K562 (cell line): ENCODE measurements around the gene TAS1R3. TPM values are rescaled to one million over a fixed set of nuclear protein-coding genes. Genes with fewer than 3 reads are reported as not detected.

Source experiments
- ARNT ChIP-seq, 2 experiments: fragments of 450-650 bp; IDR thresholded peaks; 2 replicates each; pipeline ENCODE4 v1.6.1; 2016; ENCODE audit warnings: mild to moderate bottlenecking in 1 of 2
- CCNT2 ChIP-seq: IDR thresholded peaks from 2 replicates; pipeline ENCODE4 v1.6.1; 2011; ENCODE audit warnings: borderline replicate concordance, low read depth, mild to moderate bottlenecking, moderate library complexity, mixed read lengths, low read length; ENCODE audit not compliant: insufficient read length; ENCODE audit errors: extremely low read depth
- GABPB1 ChIP-seq: sonication (generic); formaldehyde crosslinking; IDR thresholded peaks from 2 replicates; pipeline ENCODE4 v1.8.0; 2022; ENCODE audit warnings: mild to moderate bottlenecking, missing genetic modification reagents
- HMGN3 ChIP-seq: IDR thresholded peaks from 2 replicates; pipeline ENCODE4 v1.6.1; 2011; ENCODE audit warnings: borderline replicate concordance, low read depth, mild to moderate bottlenecking, mixed read lengths, low read length; ENCODE audit not compliant: insufficient read length; ENCODE audit errors: extremely low read depth
- MAZ ChIP-seq, 2 experiments: fragments of 450-650 bp in 1 of 2; sonication (generic) in 1 of 2; formaldehyde crosslinking; IDR thresholded peaks in 1 of 2; conservative IDR thresholded peaks in 1 of 2; 2 replicates each; pipeline versions ENCODE4 v1.4.0 to v1.5.0; 2020; ENCODE audit warnings: mild to moderate bottlenecking in 1 of 2, missing genetic modification reagents in 1 of 2
- MTA3 ChIP-seq: fragments of 450-650 bp; formaldehyde crosslinking; IDR thresholded peaks from 2 replicates; pipeline ENCODE4 v1.6.1; 2017; ENCODE audit warnings: mild to moderate bottlenecking, borderline replicate concordance
- NRF1 ChIP-seq, 2 experiments: fragments of 450-650 bp; IDR thresholded peaks in 1 of 2; conservative IDR thresholded peaks in 1 of 2; 2 replicates each; pipeline ENCODE4 v1.6.1; 2014; ENCODE audit warnings: mild to moderate bottlenecking in 2 of 2
- PML ChIP-seq: IDR thresholded peaks from 2 replicates; pipeline ENCODE4 v1.6.1; 2012; ENCODE audit warnings: low read length, inconsistent platforms
- RAD51 ChIP-seq: fragments of 450-650 bp; IDR thresholded peaks from 2 replicates; pipeline ENCODE4 v1.7.1; 2016; ENCODE audit warnings: low read depth, mild to moderate bottlenecking, borderline replicate concordance
- SMARCA4 ChIP-seq: fragments of 450-650 bp; IDR thresholded peaks from 2 replicates; pipeline ENCODE4 v1.6.1; 2016
- TAF1 ChIP-seq: IDR thresholded peaks from 2 replicates; pipeline ENCODE4 v1.6.1; 2011; ENCODE audit warnings: mild to moderate bottlenecking, low read length, moderate library complexity; ENCODE audit not compliant: insufficient read depth, control insufficient read depth, severe bottlenecking; ENCODE audit errors: extremely low read depth
- TOE1 ChIP-seq, 2 experiments: fragments of 450-650 bp in 1 of 2; sonication (generic) in 1 of 2; formaldehyde crosslinking in 1 of 2; IDR thresholded peaks; 2 replicates each; pipeline versions ENCODE4 v1.7.1 to v1.8.0; 2016 to 2022; ENCODE audit warnings: borderline replicate concordance in 2 of 2, mild to moderate bottlenecking in 2 of 2, antibody characterized with exemption in 1 of 2, inconsistent platforms in 1 of 2, low read depth in 1 of 2, missing genetic modification reagents in 1 of 2, moderate library complexity in 1 of 2
- ZBTB7A ChIP-seq: IDR thresholded peaks from 2 replicates; pipeline ENCODE4 v1.6.1; 2011; ENCODE audit warnings: low read depth, mild to moderate bottlenecking, low read length, moderate library complexity, borderline replicate concordance; ENCODE audit not compliant: control insufficient read depth
- ZKSCAN8 ChIP-seq: fragments of 200-800 bp; sonication (Bioruptor generic); IDR thresholded peaks from 2 replicates; pipeline ENCODE4 v1.6.1; 2016; ENCODE audit warnings: missing genetic modification characterization, missing compliant biosample characterization
- ZNF12 ChIP-seq: sonication (generic); formaldehyde crosslinking; IDR thresholded peaks from 2 replicates; pipeline ENCODE4 v1.4.0; 2020; ENCODE audit warnings: mild to moderate bottlenecking, missing genetic modification reagents
- ZNF766 ChIP-seq: fragments of 200-800 bp; sonication (Bioruptor generic); conservative IDR thresholded peaks from 2 replicates; pipeline ENCODE4 v1.6.1; 2016; ENCODE audit warnings: missing genetic modification characterization, missing compliant biosample characterization
- polyA plus RNA-seq, 8 experiments: library from polyadenylated mRNA; depleted of rRNA in 4 of 8; stranded (reverse) in 5 of 8; unstranded in 3 of 8; fragments of >200 nt; fragmentation: Nextera tagmentation in 2 of 8; fragmentation: Illumina TruSeq in 1 of 8; extraction: Ambion mirVana in 2 of 8; extraction: Trizol in 1 of 8; gene quantifications; 2 replicates each; pipeline versions ENCODE4 v1.2.1 to v1.2.3, GENCODE V29; 2011 to 2014; ENCODE audit warnings: inconsistent platforms in 1 of 8, missing spikeins in 1 of 8
- total RNA-seq, 7 experiments: library from RNA; depleted of rRNA in 6 of 7; stranded (reverse); fragments of >200 nt in 6 of 7; fragmentation: Illumina TruSeq in 2 of 7; extraction: Trizol in 2 of 7; gene quantifications; 2 replicates each; pipeline versions ENCODE4 v1.2.1 to v1.2.3, GENCODE V29; 2011 to 2021; ENCODE audit warnings: low replicate concordance in 1 of 7
- TF ChIP-seq, protein P1 (sequence below), 2 experiments: fragments of 450-650 bp; IDR thresholded peaks; 2 replicates each; pipeline ENCODE4 v1.6.1; 2018; ENCODE audit warnings: mild to moderate bottlenecking in 2 of 2, low read depth in 1 of 2; ENCODE audit not compliant: partially characterized antibody in 2 of 2
- TF ChIP-seq, protein P2 (sequence below): sonication (generic); formaldehyde crosslinking; IDR thresholded peaks from 2 replicates; pipeline ENCODE4 v1.8.1; 2022; ENCODE audit warnings: missing genetic modification reagents
- TF ChIP-seq, protein P3 (sequence below): fragments of 250-450 bp; sonication (Bioruptor Pico); IDR thresholded peaks from 2 replicates; pipeline ENCODE4 v1.5.0; 2021

Gene TAS1R3
- total and polyA plus RNA-seq, 9 of the 15 experiments (the other 6 are each of a cell fraction or from before 2014, with no cell fraction given): 0.07 to 0.13 TPM; not detected in 7

DNA sequence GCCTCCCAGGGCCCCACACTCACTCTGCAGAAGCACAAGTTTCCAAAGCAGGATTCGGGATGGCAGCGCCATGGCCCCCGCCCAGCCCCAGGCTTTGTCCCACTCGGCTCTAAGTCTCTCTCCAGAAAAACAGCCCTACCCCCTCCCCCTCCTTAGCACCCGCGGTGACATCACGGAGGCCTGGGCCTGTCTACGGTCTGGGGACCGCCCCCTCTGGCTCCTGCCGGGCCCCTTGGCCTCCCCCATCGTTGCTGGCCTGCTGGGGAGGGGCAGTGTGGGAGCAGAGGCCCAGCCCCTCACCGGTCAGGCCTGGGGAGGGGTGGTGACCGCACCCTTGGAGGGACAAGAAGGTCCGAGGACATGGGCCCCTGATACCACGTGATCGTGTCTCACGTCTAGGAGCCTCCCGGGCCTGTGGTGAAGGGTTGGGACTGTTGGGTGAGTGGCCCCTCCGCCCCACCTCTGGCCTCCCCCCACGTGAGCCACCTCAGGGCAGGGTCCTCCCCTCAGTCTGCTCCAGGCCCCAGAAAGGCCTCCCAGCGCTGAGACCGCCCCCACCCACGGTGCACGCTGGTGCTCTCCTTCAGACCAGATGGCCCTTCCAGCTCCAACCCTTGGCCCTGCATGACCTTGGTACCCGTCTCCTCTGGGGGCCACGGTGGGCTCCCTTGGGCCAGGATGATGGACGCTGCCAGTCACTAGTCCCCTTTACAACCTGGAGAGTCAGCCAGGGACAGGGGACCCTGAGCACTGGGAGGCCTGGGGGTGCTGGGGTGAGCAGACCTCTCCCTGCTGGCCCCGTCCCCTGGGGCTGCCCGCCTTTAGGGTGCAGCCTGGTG is 27.6 kb downstream of the TAS1R3 start, which contains the start of gene MXRA8 (continued):
- TF ChIP-seq ZNF12 (CRISPR knock-in tag) (no peak), ZBTB7A (peak; percentile 91), TOE1 (IDR thresholded peaks at IDR 0.05; ENCODE audit: borderline replicate concordance) (peak; percentile 97), TOE1 (CRISPR knock-in tag; IDR thresholded peaks at IDR 0.05; ENCODE audit: borderline replicate concordance, low read depth) (no peak), TAF1 (peak; percentile 43), PML (no peak), CCNT2 (peak; percentile 44), ZKSCAN8 (CRISPR knock-in tag) (no peak), ARNT (IDR thresholded peaks at IDR 0.05) (peak in 1 of 2 experiments; percentile 16; a peak in 1 of 4 replicates), NRF1 (conservative IDR thresholded peaks at IDR 0.05 in 1 of 2, IDR thresholded peaks at IDR 0.05 in 1 of 2) (peak; percentile 23 to 40; a peak in 1 of 4 replicates), MTA3 (0 out of 2 replicates have a peak, but pooled peaks have one; percentile 67), GABPB1 (no peak), MAZ (CRISPR knock-in tag; conservative IDR thresholded peaks at IDR 0.05 in 1 of 2, IDR thresholded peaks at IDR 0.05 in 1 of 2) (peak; percentile 45 to 58; a peak in 3 of 4 replicates), ZNF766 (CRISPR knock-in tag) (no peak), HMGN3 (peak; percentile 56), RAD51 (peak; percentile 96), SMARCA4 (0 out of 2 replicates have a peak, but pooled peaks have one; percentile 23)
- TF ChIP-seq, protein P1, sequence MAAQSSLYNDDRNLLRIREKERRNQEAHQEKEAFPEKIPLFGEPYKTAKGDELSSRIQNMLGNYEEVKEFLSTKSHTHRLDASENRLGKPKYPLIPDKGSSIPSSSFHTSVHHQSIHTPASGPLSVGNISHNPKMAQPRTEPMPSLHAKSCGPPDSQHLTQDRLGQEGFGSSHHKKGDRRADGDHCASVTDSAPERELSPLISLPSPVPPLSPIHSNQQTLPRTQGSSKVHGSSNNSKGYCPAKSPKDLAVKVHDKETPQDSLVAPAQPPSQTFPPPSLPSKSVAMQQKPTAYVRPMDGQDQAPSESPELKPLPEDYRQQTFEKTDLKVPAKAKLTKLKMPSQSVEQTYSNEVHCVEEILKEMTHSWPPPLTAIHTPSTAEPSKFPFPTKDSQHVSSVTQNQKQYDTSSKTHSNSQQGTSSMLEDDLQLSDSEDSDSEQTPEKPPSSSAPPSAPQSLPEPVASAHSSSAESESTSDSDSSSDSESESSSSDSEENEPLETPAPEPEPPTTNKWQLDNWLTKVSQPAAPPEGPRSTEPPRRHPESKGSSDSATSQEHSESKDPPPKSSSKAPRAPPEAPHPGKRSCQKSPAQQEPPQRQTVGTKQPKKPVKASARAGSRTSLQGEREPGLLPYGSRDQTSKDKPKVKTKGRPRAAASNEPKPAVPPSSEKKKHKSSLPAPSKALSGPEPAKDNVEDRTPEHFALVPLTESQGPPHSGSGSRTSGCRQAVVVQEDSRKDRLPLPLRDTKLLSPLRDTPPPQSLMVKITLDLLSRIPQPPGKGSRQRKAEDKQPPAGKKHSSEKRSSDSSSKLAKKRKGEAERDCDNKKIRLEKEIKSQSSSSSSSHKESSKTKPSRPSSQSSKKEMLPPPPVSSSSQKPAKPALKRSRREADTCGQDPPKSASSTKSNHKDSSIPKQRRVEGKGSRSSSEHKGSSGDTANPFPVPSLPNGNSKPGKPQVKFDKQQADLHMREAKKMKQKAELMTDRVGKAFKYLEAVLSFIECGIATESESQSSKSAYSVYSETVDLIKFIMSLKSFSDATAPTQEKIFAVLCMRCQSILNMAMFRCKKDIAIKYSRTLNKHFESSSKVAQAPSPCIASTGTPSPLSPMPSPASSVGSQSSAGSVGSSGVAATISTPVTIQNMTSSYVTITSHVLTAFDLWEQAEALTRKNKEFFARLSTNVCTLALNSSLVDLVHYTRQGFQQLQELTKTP (IDR thresholded peaks at IDR 0.05; ENCODE audit: low read depth in 1 of 2, partially characterized antibody in 2 of 2): no peak
- TF ChIP-seq, protein P2, sequence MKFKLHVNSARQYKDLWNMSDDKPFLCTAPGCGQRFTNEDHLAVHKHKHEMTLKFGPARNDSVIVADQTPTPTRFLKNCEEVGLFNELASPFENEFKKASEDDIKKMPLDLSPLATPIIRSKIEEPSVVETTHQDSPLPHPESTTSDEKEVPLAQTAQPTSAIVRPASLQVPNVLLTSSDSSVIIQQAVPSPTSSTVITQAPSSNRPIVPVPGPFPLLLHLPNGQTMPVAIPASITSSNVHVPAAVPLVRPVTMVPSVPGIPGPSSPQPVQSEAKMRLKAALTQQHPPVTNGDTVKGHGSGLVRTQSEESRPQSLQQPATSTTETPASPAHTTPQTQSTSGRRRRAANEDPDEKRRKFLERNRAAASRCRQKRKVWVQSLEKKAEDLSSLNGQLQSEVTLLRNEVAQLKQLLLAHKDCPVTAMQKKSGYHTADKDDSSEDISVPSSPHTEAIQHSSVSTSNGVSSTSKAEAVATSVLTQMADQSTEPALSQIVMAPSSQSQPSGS (CRISPR knock-in tag): no peak
- TF ChIP-seq, protein P3, sequence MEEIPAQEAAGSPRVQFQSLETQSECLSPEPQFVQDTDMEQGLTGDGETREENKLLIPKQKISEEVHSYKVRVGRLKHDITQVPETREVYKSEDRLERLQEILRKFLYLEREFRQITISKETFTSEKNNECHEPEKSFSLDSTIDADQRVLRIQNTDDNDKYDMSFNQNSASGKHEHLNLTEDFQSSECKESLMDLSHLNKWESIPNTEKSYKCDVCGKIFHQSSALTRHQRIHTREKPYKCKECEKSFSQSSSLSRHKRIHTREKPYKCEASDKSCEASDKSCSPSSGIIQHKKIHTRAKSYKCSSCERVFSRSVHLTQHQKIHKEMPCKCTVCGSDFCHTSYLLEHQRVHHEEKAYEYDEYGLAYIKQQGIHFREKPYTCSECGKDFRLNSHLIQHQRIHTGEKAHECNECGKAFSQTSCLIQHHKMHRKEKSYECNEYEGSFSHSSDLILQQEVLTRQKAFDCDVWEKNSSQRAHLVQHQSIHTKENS (CRISPR knock-in tag): no peak
